Testis (tissue), 3 donors: ENCODE measurements around the gene DDOST. TPM values are rescaled to one million over a fixed set of nuclear protein-coding genes. Genes with fewer than 3 reads are reported as not detected.

ENCODE experiments used
- DNase-seq: peaks from one replicate; pipeline ENCODE4 v3.0.0-alpha.2; 2019
- H3K27ac ChIP-seq, 2 donors: fragments of 200-600 bp; sonication (generic); one replicate each; pipeline ENCODE4 v1.5.1; 2019
- H3K27me3 ChIP-seq: fragments of 200-600 bp; sonication (generic); one replicate; pipeline ENCODE4 v1.5.1; 2019
- H3K36me3 ChIP-seq: fragments of 200-600 bp; sonication (generic); one replicate; pipeline ENCODE4 v1.5.1; 2017; ENCODE audit warnings: low read depth; ENCODE audit errors: missing control alignments
- H3K4me1 ChIP-seq: fragments of 200-600 bp; sonication (generic); one replicate; pipeline ENCODE4 v1.5.1; 2019
- H3K4me3 ChIP-seq, 2 donors: fragments of 200-600 bp; sonication (generic); one replicate each; pipeline ENCODE4 v1.5.1; 2017 to 2019
- H3K9me3 ChIP-seq: fragments of 200-600 bp; sonication (generic); one replicate; pipeline ENCODE4 v1.5.1; 2017
- POLR2A ChIP-seq: fragments of 450-650 bp; IDR thresholded peaks from one replicate; pipeline ENCODE4 v1.6.1; 2017; ENCODE audit warnings: antibody characterized with exemption, mild to moderate bottlenecking, moderate library complexity
- WGBS, 2 donors: methylation state at CpG; one replicate each; pipeline ENCODE4 v1.1.5; 2018; 5-methylcytosine and 5-hydroxymethylcytosine counted together
- intact Hi-C: fragments of 100-400 bp; cut with DNase I; formaldehyde crosslinking; loops from one replicate; pipeline ENCODE4 v1.15.1; 2023; ENCODE audit warnings: low total_unique reads
- polyA plus RNA-seq: library from polyadenylated mRNA; stranded (reverse); fragments of 350-450 nt; fragmentation: Illumina TruSeq; extraction: RNeasy Lipid Tissue Mini Kit (QIAGEN cat#74804); gene quantifications from one replicate; pipeline ENCODE4 v1.2.3, GENCODE V29; 2014; ENCODE audit warnings: low read depth, low replicate concordance; ENCODE audit not compliant: insufficient read depth
- total RNA-seq, 2 donors: library from RNA; depleted of rRNA; stranded (reverse); fragments of >200 nt; gene quantifications; one replicate each; pipeline ENCODE4 v1.2.3, GENCODE V29; 2016
- TF ChIP-seq, protein P1 (sequence below), 3 experiments: fragments of 450-650 bp in 2 of 3; fragments of 200-600 bp in 1 of 3; sonication (generic) in 1 of 3; IDR thresholded peaks; one replicate each; pipeline ENCODE4 v1.5.1; 2016 to 2019; ENCODE audit warnings: antibody characterized with exemption in 3 of 3, mild to moderate bottlenecking in 2 of 3, moderate library complexity in 1 of 3

Gene DDOST
- total and polyA plus RNA-seq, 3 donors from 2014 or later, result 207 to 275 (median 237) TPM

DNA sequence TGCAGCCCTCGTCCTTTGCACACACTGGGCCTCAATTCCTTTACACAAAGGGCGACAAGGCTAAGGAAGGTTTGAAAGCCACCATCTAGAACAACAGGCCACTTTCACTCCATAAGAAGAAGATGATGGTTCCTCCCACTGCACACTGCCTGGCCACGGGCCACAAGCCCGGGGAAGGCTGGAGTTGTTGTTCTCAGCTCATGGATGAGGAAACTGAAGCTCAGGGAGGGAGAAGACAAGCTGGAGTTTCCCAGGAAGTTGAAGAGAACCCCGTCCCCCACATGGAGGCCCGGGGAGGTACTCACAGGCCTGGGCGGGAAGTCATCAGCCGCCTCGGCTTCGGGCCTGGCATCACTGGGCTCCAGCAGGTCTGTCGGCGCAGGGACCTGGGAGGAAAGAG, 24.6 kb upstream of the DDOST start:
- Histone ChIP-seq H3K36me3 (no peaks in the 10 kb centered on the region), H3K4me1 (peaks cover 22% of the 10 kb centered on the region), H3K27ac (peak overlapping the region; percentile 82 to 85), H3K27me3 (no peaks in the 10 kb centered on the region), H3K9me3 (no peaks in the 10 kb centered on the region), H3K4me3 (no peak overlapping the region)
- no peak for TF ChIP-seq POLR2A
- TF ChIP-seq, protein P1, sequence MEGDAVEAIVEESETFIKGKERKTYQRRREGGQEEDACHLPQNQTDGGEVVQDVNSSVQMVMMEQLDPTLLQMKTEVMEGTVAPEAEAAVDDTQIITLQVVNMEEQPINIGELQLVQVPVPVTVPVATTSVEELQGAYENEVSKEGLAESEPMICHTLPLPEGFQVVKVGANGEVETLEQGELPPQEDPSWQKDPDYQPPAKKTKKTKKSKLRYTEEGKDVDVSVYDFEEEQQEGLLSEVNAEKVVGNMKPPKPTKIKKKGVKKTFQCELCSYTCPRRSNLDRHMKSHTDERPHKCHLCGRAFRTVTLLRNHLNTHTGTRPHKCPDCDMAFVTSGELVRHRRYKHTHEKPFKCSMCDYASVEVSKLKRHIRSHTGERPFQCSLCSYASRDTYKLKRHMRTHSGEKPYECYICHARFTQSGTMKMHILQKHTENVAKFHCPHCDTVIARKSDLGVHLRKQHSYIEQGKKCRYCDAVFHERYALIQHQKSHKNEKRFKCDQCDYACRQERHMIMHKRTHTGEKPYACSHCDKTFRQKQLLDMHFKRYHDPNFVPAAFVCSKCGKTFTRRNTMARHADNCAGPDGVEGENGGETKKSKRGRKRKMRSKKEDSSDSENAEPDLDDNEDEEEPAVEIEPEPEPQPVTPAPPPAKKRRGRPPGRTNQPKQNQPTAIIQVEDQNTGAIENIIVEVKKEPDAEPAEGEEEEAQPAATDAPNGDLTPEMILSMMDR (IDR thresholded peaks at IDR 0.05), result no peak
- intact Hi-C loops, result no loop called here
- DNase-seq, result no peak
- WGBS, 2 donors, result 74 to 76% methylated on average over 10 to 12 of the region's 12 CpGs

DNA sequence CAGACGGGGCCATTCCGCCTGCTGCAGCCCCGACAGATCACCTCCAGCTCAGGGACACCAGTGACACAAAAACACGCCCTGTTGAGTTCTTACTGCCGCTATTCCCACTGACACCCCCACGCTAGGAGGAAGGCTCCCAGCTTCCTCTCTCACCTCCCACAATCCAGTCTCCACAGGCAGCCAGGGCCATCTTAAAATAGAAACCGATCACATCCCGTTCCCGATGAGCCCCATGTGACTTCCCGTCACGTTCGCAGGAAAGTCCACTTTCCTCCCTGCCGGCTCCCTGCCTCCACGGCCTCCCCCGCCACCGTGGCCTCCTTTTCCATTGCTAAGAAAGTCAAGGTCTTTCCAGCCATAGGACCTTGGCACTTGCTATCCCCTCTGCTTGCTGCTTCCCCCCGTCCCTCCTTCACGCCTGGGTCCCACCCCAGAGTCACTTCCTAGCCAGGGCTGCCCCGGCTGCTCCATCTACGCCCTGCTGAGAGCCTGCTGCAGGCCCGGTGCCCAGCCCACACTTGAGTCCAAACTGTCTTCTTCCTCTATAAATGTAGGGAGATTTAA, 24.0 kb upstream of the DDOST start:
- peak; percentile 84 for DNase-seq
- Histone ChIP-seq H3K27ac (peak overlapping the region; percentile 82 to 85), H3K36me3 (no peaks in the 10 kb centered on the region), H3K4me3 (peak overlapping the region in 1 of 2 donors; percentile 7), H3K27me3 (no peaks in the 10 kb centered on the region), H3K9me3 (no peaks in the 10 kb centered on the region), H3K4me1 (peaks cover 22% of the 10 kb centered on the region)
- TF ChIP-seq, protein P1 (IDR thresholded peaks at IDR 0.05), result no peak
- no peak for TF ChIP-seq POLR2A
- WGBS, 2 donors, result 28 to 51% methylated on average over 9 to 20 of the region's 21 CpGs
- intact Hi-C loops, result no loop called here

DNA sequence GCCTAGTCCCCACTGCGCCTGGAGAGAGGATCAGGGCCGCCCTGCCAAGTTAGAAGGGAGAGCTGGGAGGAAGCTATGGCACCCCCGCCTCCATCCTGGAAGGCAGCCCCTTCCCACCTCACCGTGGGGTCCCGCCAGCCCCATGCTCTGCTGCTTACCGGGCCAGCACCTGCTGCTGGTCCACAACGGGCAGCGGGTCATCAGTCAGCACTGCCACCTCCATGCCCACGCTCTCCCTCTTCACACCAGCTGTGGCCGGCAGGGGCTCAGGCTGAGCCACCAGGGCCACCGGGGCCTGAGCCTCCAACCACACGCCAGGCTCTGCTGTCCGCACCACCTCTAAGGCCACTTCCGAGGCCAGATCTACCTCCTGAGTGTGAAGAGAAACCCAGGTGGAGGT, 23.5 kb upstream of the DDOST start:
- H3K4me3 ChIP-seq, result peak overlapping the region in 1 of 2 donors; percentile 7
- no peaks in the 10 kb centered on the region for H3K9me3 ChIP-seq
- TF ChIP-seq, protein P1 (IDR thresholded peaks at IDR 0.05), result no peak
- TF ChIP-seq POLR2A, result no peak
- WGBS, 2 donors, result 83 to 92% methylated on average over 4 to 12 of the region's 14 CpGs
- intact Hi-C loops, result no loop called here
- peaks cover 22% of the 10 kb centered on the region for H3K4me1 ChIP-seq
- H3K36me3 ChIP-seq, result no peaks in the 10 kb centered on the region
- H3K27ac ChIP-seq, result peak overlapping the region; percentile 82 to 85
- H3K27me3 ChIP-seq, result no peaks in the 10 kb centered on the region
- no peak for DNase-seq

DNA sequence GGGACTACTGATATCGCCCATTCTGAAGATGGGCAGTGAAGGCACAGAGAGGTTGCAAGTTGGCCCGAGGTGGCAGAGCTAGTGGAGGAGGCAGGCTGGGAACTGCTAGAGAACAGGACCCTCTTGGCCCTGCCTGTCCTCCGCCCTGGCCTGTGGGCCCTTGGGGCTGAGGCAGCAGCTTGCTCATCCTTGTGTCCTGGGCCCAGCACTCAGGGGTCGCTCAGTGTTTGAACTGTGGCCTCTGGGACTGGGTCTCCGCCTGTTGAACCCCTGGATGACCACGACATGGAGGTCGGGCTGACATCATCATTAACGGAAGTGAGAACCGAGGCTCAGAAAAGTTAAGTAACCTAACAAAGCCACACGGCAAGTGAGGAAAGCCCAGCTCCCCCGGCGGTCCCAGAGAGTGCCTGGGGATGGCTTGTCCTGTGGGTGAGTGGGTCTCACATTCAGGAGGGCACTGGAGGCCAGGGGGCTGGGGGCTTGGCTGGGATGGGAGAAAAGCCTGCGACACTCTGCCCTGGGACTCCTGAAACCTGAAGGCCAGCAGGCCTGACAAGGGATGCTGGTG, 23.0 kb upstream of the DDOST start:
- no peak for TF ChIP-seq POLR2A
- TF ChIP-seq, protein P1 (IDR thresholded peaks at IDR 0.05), result no peak
- intact Hi-C loops, result no loop called here
- no peaks in the 10 kb centered on the region for H3K36me3 ChIP-seq

DNA sequence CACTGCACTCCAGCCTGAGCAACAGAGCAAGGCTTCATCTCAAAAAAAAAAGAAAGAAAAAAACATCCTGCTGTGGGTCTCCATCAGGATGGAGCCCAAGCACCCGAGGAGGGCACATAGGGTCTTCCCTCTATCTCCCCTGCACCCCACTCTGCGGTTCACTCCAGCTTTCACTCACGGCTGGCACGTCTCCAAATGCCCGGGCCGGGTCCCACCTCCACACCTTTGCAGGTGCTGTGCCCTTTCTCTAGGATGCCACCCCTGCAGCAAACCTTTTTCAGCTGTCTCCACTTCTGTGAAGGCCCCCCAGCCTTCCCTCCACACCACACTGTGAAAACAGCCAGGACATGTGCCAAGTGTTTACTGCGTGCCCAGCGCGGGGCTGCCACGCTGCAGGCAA, 22.4 kb upstream of the DDOST start:
- WGBS, 2 donors, result 85 to 90% methylated on average over 10 of the region's 10 CpGs
- TF ChIP-seq POLR2A, result no peak
- TF ChIP-seq, protein P1 (IDR thresholded peaks at IDR 0.05), result no peak
- Histone ChIP-seq H3K9me3 (no peaks in the 10 kb centered on the region), H3K4me1 (peaks cover 22% of the 10 kb centered on the region), H3K36me3 (no peaks in the 10 kb centered on the region), H3K4me3 (no peak overlapping the region), H3K27me3 (no peaks in the 10 kb centered on the region), H3K27ac (peak overlapping the region in 1 of 2 donors; percentile 85)
- intact Hi-C loops, result no loop called here
- DNase-seq, result no peak

More for the DNA sequence above, 23.0 kb upstream of the DDOST start:
- Histone ChIP-seq H3K4me3 (peak overlapping the region in 1 of 2 donors; percentile 7), H3K27me3 (no peaks in the 10 kb centered on the region), H3K27ac (peak overlapping the region; percentile 82 to 85), H3K4me1 (peaks cover 22% of the 10 kb centered on the region), H3K9me3 (no peaks in the 10 kb centered on the region)
- WGBS, 2 donors, result 70 to 88% methylated on average over 7 to 13 of the region's 13 CpGs
- no peak for DNase-seq
